Measurements from ENCODE around the gene BAD. TPM values are rescaled to one million over a fixed set of nuclear protein-coding genes. Genes with fewer than 3 reads are reported as not detected.

BAD gene
- total and polyA plus RNA-seq, 2 donors (not counting 1 experiment from before 2014, with no cell fraction given) = 24.0 to 39.1 TPM

DNA sequence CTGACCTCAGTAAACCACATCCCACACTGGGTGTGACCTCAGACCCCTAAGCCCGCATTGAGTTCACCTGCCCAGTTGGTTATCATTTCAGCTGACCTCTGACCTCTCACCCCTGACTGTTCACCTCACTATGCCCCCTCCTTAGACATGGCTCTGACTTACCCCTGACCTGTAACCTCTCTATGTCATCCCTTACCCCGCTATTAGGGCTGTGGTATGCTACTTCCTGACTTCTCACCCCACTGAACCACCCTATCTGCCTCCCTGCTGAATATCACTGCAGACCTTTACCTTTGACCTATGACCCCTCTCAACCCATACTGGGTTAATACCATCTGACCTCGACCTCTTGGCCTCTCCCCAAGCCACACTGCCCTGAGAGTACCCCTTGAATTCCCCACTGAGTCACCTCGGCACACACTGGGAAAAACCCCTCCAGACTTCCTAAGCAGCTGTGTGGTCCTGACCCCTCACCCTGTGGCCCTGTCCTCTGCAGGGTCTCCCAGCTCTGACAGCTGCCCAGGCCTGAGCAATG, 24.9 kb downstream of the BAD start:
- Histone ChIP-seq H3K79me2 (ENCODE audit: control insufficient read depth, insufficient read depth, low read length) (no peaks in the 10 kb centered on the region), H3K9me3 (ENCODE audit: control extremely low read depth in 1 of 3, control insufficient read depth in 2 of 3, insufficient read depth in 1 of 3, low read length in 2 of 3) (no peaks in the 10 kb centered on the region), H3K4me3 (ENCODE audit: control extremely low read depth in 1 of 5, extremely low read depth in 1 of 5, insufficient read depth in 1 of 5, low read depth in 2 of 5, low read length in 4 of 5) (no peak overlapping the region), H3K9ac (ENCODE audit: low read length) (no peak overlapping the region), H4K20me1 (ENCODE audit: control insufficient read depth, insufficient read depth, low read length, poor library complexity, severe bottlenecking) (no peaks in the 10 kb centered on the region), H3K27ac (ENCODE audit: low read length in 2 of 2) (no peak overlapping the region), H3K27me3 (replicated peaks in 1 of 4; ENCODE audit: control extremely low read depth in 1 of 4, control insufficient read depth in 3 of 4, insufficient read depth in 4 of 4, low read length in 3 of 4) (no peaks in the 10 kb centered on the region), H3K4me1 (ENCODE audit: control insufficient read depth in 2 of 2, insufficient read depth in 2 of 2, low read length in 2 of 2) (no peaks in the 10 kb centered on the region), H3K4me2 (replicated peaks; ENCODE audit: low read depth, low read length, poor library complexity, severe bottlenecking) (no peak overlapping the region), H3K36me3 (replicated peaks in 1 of 2; ENCODE audit: control extremely low read depth in 1 of 2, control insufficient read depth in 1 of 2, extremely low read depth in 1 of 2, insufficient read depth in 2 of 2, low read length in 1 of 2) (no peaks in the 10 kb centered on the region), H2AFZ (ENCODE audit: insufficient read depth, low read depth, low read length, poor library complexity, severe bottlenecking) (no peak overlapping the region)
- no peak overlapping the region for H3K4me3 Mint-ChIP-seq
- ATAC-seq (ENCODE audit: low read depth) (no peak), DNase-seq (no peak)
- intact Hi-C loops (cut with micrococcal nuclease) = no loop called here
- TF ChIP-seq EZH2 (IDR thresholded peaks at IDR 0.05; ENCODE audit: borderline replicate concordance, insufficient read depth, low read depth, low read length, poor library complexity, severe bottlenecking) = no peak
- TF ChIP-seq, protein P1, sequence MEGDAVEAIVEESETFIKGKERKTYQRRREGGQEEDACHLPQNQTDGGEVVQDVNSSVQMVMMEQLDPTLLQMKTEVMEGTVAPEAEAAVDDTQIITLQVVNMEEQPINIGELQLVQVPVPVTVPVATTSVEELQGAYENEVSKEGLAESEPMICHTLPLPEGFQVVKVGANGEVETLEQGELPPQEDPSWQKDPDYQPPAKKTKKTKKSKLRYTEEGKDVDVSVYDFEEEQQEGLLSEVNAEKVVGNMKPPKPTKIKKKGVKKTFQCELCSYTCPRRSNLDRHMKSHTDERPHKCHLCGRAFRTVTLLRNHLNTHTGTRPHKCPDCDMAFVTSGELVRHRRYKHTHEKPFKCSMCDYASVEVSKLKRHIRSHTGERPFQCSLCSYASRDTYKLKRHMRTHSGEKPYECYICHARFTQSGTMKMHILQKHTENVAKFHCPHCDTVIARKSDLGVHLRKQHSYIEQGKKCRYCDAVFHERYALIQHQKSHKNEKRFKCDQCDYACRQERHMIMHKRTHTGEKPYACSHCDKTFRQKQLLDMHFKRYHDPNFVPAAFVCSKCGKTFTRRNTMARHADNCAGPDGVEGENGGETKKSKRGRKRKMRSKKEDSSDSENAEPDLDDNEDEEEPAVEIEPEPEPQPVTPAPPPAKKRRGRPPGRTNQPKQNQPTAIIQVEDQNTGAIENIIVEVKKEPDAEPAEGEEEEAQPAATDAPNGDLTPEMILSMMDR (IDR thresholded peaks at IDR 0.05) = no peak
- no peaks in the 10 kb centered on the region for H3K27me3 Mint-ChIP-seq
- 95% methylated on average over 4 of the region's 4 CpGs for WGBS (ENCODE audit: insufficient coverage)
- POLR2A ChIA-PET = interaction anchor here (0.6 kb wide), 1 partner anchor 68 kb away, joined by 4 read pairs; no protein-coding TSS in a partner anchor
- no peaks in the 10 kb centered on the region for H3K4me1 Mint-ChIP-seq
- H3K27ac Mint-ChIP-seq = no peak overlapping the region
- CTCF ChIA-PET = interaction anchor here (0.6 kb wide), 1 partner anchor 10 kb away, joined by 3 read pairs; no protein-coding TSS in a partner anchor
- H3K9me3 Mint-ChIP-seq (ENCODE audit: insufficient read depth) = no peaks in the 10 kb centered on the region

DNA sequence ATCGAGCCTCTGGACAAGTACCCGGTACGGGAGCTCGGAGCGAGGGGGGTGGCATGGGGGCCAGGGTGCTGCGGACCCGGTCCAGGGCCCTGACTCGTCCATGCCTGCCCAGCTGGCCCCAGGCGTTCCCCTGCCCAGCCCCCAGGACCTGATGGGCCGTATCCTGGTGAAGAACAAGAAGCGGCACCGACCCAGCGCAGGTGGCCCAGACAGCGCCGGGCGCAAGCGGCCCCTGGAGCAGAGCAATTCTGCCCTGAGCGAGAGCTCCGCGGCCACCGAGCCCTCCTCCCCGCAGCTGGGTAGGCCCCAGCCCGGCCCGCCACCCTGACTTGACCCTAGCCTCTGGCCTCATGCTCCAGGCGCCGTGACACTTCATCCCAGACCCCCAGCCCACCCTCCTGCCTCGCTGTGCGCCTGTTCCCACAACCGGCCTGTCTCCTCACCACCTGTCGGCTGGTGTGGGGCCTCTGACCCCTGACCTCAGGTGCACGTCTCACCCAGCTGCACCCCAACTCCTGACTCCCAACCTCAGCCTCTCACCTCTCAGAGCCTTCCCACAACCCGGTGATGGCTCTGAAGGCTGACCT, 25.4 kb downstream of the BAD start:
- H3K4me1 ChIP-seq (ENCODE audit: control insufficient read depth in 2 of 2, insufficient read depth in 2 of 2, low read length in 2 of 2) = no peaks in the 10 kb centered on the region
- no peaks in the 10 kb centered on the region for H3K9me3 ChIP-seq (ENCODE audit: control extremely low read depth in 1 of 3, control insufficient read depth in 2 of 3, insufficient read depth in 1 of 3, low read length in 2 of 3)
- 95% methylated on average over 32 of the region's 32 CpGs for WGBS (ENCODE audit: insufficient coverage)
- ChIA-PET CTCF (interaction anchor here (0.6 kb wide), 1 partner anchor 10 kb away, joined by 3 read pairs; no protein-coding TSS in a partner anchor), POLR2A (interaction anchor here (0.6 kb wide), 1 partner anchor 68 kb away, joined by 4 read pairs; no protein-coding TSS in a partner anchor)
- ATAC-seq (ENCODE audit: low read depth) = no peak
- H3K27me3 ChIP-seq (replicated peaks in 1 of 4; ENCODE audit: control extremely low read depth in 1 of 4, control insufficient read depth in 3 of 4, insufficient read depth in 4 of 4, low read length in 3 of 4) = no peaks in the 10 kb centered on the region
- no peak overlapping the region for H2AFZ ChIP-seq (ENCODE audit: insufficient read depth, low read depth, low read length, poor library complexity, severe bottlenecking)
- H3K27ac Mint-ChIP-seq = no peak overlapping the region
- no peak overlapping the region for H3K4me3 ChIP-seq (ENCODE audit: control extremely low read depth in 1 of 5, extremely low read depth in 1 of 5, insufficient read depth in 1 of 5, low read depth in 2 of 5, low read length in 4 of 5)
- no peak for DNase-seq
- H4K20me1 ChIP-seq (ENCODE audit: control insufficient read depth, insufficient read depth, low read length, poor library complexity, severe bottlenecking) = no peaks in the 10 kb centered on the region
- no peaks in the 10 kb centered on the region for H3K4me1 Mint-ChIP-seq
- intact Hi-C loops (cut with micrococcal nuclease) = no loop called here
- H3K4me3 Mint-ChIP-seq = no peak overlapping the region
- no peaks in the 10 kb centered on the region for H3K9me3 Mint-ChIP-seq (ENCODE audit: insufficient read depth)
- H3K4me2 ChIP-seq (replicated peaks; ENCODE audit: low read depth, low read length, poor library complexity, severe bottlenecking) = no peak overlapping the region
- H3K79me2 ChIP-seq (ENCODE audit: control insufficient read depth, insufficient read depth, low read length) = no peaks in the 10 kb centered on the region
- H3K36me3 ChIP-seq (replicated peaks in 1 of 2; ENCODE audit: control extremely low read depth in 1 of 2, control insufficient read depth in 1 of 2, extremely low read depth in 1 of 2, insufficient read depth in 2 of 2, low read length in 1 of 2) = no peaks in the 10 kb centered on the region
- no peaks in the 10 kb centered on the region for H3K27me3 Mint-ChIP-seq
- TF ChIP-seq, protein P1 (IDR thresholded peaks at IDR 0.05) = no peak
- no peak for TF ChIP-seq EZH2 (IDR thresholded peaks at IDR 0.05; ENCODE audit: borderline replicate concordance, insufficient read depth, low read depth, low read length, poor library complexity, severe bottlenecking)
- H3K27ac ChIP-seq (ENCODE audit: low read length in 2 of 2) = no peak overlapping the region
- H3K9ac ChIP-seq (ENCODE audit: low read length) = no peak overlapping the region

Data from B cell (primary cell).